Mesodermal cell (in vitro differentiated cells): ENCODE data around the gene ESR1.
"Not testable (repeated sequence)": the region's sequence is repeated elsewhere in the genome, so short reads cannot be mapped to it uniquely, and the experiment has no call there.

Experiments used
- H3K27ac ChIP-seq: 2 replicates; pipeline ENCODE4 v1.7.0; 2013; ENCODE audit warnings: mild to moderate bottlenecking, low read depth, low read length, moderate library complexity; ENCODE audit not compliant: severe bottlenecking
- H3K36me3 ChIP-seq: 2 replicates; pipeline ENCODE4 v1.7.1; 2013; ENCODE audit warnings: mild to moderate bottlenecking, low read length, moderate library complexity; ENCODE audit not compliant: control insufficient read depth, insufficient read depth
- H3K4me1 ChIP-seq: one replicate; pipeline ENCODE4 v1.7.1; 2013; ENCODE audit warnings: mild to moderate bottlenecking, low read length; ENCODE audit not compliant: insufficient read depth, control insufficient read depth, poor library complexity, severe bottlenecking
- H3K4me3 ChIP-seq: 2 replicates; pipeline ENCODE4 v1.7.0; 2013; ENCODE audit warnings: low read length, control low read depth, mild to moderate bottlenecking; ENCODE audit not compliant: insufficient read depth, poor library complexity, severe bottlenecking; ENCODE audit errors: extremely low read depth
- H3K9me3 ChIP-seq: 2 replicates; pipeline ENCODE4 v1.7.1; 2013; ENCODE audit warnings: mild to moderate bottlenecking, low read length, moderate library complexity; ENCODE audit not compliant: control insufficient read depth
- WGBS, 2 experiments: methylation state at CpG; one replicate each; pipeline ENCODE4 v1.1.5; 2013; ENCODE audit warnings: missing lambda C conversion rate in 2 of 2; ENCODE audit not compliant: insufficient coverage in 2 of 2; 5-methylcytosine and 5-hydroxymethylcytosine counted together

ESR1 gene

GRCh38 chr6:151891524-151891923, 84.0 kb downstream of the ESR1 start:
- no peaks in the 10 kb centered on the region for H3K9me3 ChIP-seq
- no peak overlapping the region for H3K27ac ChIP-seq
- 100% methylated on average over 1 of the region's 3 CpGs; no CpG with 5 or more reads in 1 of the 2 experiments for WGBS, 2 experiments
- no peaks in the 10 kb centered on the region for H3K36me3 ChIP-seq
- H3K4me3 ChIP-seq: no peak overlapping the region
- H3K4me1 ChIP-seq: no peaks in the 10 kb centered on the region

GRCh38 chr6:151894426-151894825, 86.9 kb downstream of the ESR1 start:
- H3K9me3 ChIP-seq, H3K36me3 ChIP-seq, H3K27ac ChIP-seq, H3K4me1 ChIP-seq, H3K4me3 ChIP-seq: not testable (repeated sequence)
- WGBS, 2 experiments: 67% methylated on average over 1 of the region's 3 CpGs; no CpG with 5 or more reads in 1 of the 2 experiments

DNA sequence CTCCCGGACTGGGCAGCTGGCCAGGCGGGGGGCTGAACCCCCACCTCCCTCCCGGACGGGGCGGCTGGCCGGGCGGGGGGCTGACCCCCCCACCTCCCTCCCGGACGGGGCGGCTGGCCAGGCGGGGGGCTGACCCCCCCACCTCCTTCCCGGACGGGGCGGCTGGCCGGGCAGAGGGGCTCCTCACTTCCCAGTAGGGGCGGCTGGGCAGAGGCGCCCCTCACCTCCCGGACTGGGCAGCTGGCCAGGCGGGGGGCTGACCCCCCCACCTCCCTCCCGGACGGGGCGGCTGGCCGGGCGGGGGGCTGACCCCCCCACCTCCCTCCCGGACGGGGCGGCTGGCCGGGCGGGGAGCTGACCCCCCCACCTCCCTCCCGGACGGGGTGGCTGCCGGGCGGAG, 91.7 kb downstream of the ESR1 start:
- not testable (repeated sequence) for H3K9me3 ChIP-seq

GRCh38 chr6:151899796-151900195, 92.3 kb downstream of the ESR1 start:
- H3K36me3 ChIP-seq, H3K27ac ChIP-seq, H3K4me1 ChIP-seq, H3K4me3 ChIP-seq, H3K9me3 ChIP-seq: not testable (repeated sequence)
- WGBS, 2 experiments: 79 to 95% methylated on average over 4 to 5 of the region's 15 CpGs

More for the DNA sequence above, 91.7 kb downstream of the ESR1 start:
- not testable (repeated sequence) for H3K27ac ChIP-seq, H3K36me3 ChIP-seq, H3K4me1 ChIP-seq, H3K4me3 ChIP-seq
- WGBS, 2 experiments: no CpG with 5 or more reads among the region's 33 CpGs

DNA sequence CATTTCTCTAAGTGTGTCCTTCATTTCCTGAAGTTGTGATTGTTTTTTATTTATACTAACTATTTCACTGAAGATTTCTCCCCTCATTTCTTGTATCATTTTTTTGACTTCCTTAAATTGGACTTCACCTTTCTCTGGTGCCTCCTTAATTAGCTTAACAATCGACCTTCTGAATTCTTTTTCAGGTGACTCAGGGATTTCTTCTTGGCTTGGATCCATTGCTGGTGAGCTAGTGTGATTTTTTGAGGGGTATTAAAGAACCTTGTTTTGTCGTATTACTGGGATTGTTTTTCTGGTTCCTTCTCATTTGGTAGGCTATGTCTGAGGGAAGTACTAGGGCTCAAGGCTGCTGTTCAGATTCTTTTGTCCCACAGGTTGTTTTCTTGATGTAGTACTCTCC, 92.8 kb downstream of the ESR1 start:
- 100% methylated on average over 1 of the region's 2 CpGs; no CpG with 5 or more reads in 1 of the 2 experiments for WGBS, 2 experiments
- Histone ChIP-seq H3K4me1 (no peaks in the 10 kb centered on the region), H3K9me3 (no peaks in the 10 kb centered on the region), H3K4me3 (no peak overlapping the region), H3K36me3 (no peaks in the 10 kb centered on the region), H3K27ac (no peak overlapping the region)

- H3K36me3 ChIP-seq: no peaks in the 10 kb centered on the region
- WGBS, 2 experiments: 87 to 89% methylated on average over 3 to 4 of the region's 6 CpGs
- no peaks in the 10 kb centered on the region for H3K4me1 ChIP-seq
- H3K27ac ChIP-seq: no peak overlapping the region
- no peaks in the 10 kb centered on the region for H3K9me3 ChIP-seq
- no peak overlapping the region for H3K4me3 ChIP-seq
Observed at GRCh38 chr6:151901009-151901411, 93.5 kb downstream of the ESR1 start.

GRCh38 chr6:151904631-151905030, 97.1 kb downstream of the ESR1 start:
- H3K4me3 ChIP-seq: no peak overlapping the region
- H3K27ac ChIP-seq: no peak overlapping the region
- no peaks in the 10 kb centered on the region for H3K9me3 ChIP-seq
- no peaks in the 10 kb centered on the region for H3K36me3 ChIP-seq
- 100% methylated on average over 1 of the region's 4 CpGs; no CpG with 5 or more reads in 1 of the 2 experiments for WGBS, 2 experiments
- no peaks in the 10 kb centered on the region for H3K4me1 ChIP-seq

DNA sequence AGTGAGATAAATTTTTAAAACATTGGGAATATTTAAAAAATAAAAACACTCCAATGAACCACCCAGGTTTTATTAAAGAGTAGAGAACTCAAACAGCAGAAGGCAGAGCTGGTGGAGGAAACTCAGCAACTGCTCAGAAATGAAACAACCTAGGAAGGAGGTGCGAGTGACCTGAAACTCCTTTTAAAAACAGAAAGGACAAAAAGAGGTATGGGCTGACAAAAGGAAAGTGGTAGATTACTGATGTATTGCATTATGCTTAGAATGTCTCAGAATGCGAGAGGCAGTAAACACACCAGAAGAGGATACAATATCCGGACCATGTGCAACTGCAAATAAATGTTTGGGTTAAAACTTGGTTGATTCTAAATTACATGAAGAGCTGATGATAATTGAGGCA, 97.6 kb downstream of the ESR1 start:
- Histone ChIP-seq H3K36me3 (no peaks in the 10 kb centered on the region), H3K4me3 (no peak overlapping the region), H3K27ac (no peak overlapping the region), H3K4me1 (no peaks in the 10 kb centered on the region), H3K9me3 (no peaks in the 10 kb centered on the region)
- 85 to 89% methylated on average over 2 to 3 of the region's 3 CpGs for WGBS, 2 experiments

DNA sequence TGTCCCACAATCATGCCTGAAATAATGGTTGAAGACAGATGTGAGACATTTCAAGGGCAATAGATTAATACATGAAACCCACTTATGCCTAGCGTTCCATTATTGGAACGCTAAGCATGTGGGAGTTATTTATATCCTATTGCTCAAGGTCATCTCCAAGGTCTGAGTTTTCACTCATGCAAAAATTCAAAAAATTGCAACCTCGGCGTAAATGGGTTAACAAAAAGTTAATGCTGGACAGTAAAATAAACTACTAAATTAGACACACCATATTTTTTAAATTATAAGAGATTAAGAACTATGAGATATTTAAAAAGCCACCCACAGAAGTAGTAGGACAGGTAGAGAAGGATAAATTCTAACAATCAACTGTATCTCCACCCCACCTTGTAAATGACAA, 98.4 kb downstream of the ESR1 start:
- no CpG with 5 or more reads among the region's 4 CpGs for WGBS, 2 experiments
- H3K27ac ChIP-seq: no peak overlapping the region

DNA sequence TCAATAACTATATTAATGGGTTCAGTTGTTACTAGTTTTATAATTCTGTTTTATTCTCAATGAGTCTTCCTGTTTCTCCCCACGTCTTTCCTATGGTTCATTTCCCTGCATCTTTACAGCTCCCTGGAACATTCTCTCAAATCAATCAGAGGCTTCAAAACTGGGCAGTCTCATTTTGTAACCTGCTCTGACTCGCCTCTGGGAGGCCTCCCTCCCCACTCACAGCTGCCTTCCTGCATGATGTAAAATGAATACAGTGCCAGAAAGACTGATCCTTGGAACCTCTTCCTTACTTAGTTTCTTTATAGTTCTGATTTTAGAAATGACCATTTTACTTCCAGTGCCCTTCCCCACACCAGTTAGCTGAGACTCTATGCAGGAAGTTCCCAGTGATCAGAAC, 103.9 kb downstream of the ESR1 start:
- H3K9me3 ChIP-seq: no peaks in the 10 kb centered on the region
- H3K36me3 ChIP-seq: no peaks in the 10 kb centered on the region
- peaks cover 10% of the 10 kb centered on the region for H3K4me1 ChIP-seq
- no peak overlapping the region for H3K27ac ChIP-seq
- WGBS, 2 experiments: 83 to 100% methylated on average over 1 to 2 of the region's 2 CpGs
- no peak overlapping the region for H3K4me3 ChIP-seq

More for the DNA sequence above, 98.4 kb downstream of the ESR1 start:
- Histone ChIP-seq H3K9me3 (no peaks in the 10 kb centered on the region), H3K4me3 (no peak overlapping the region), H3K4me1 (no peaks in the 10 kb centered on the region), H3K36me3 (no peaks in the 10 kb centered on the region)

DNA sequence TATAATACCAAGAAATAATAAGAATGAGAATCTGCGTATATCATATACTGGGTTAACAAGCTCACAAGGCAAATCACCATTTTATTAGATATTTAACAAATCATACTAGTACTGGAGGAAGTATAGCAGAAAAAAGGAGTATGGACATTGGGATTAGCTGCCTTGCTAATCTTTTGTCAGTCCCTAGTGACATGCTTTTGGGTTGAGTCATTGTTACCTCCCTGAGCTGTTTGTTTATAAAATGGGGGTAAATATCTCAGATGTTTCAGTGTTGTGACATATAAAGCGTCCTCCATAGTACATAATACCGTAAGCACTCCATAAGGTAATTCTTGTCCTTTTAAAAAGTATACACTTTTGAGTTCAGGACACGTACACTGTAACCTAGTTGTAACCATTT, 107.0 kb downstream of the ESR1 start:
- no peak overlapping the region for H3K27ac ChIP-seq
- no peaks in the 10 kb centered on the region for H3K36me3 ChIP-seq
- H3K4me3 ChIP-seq: no peak overlapping the region
- H3K4me1 ChIP-seq: peaks cover 10% of the 10 kb centered on the region
- no peaks in the 10 kb centered on the region for H3K9me3 ChIP-seq
- WGBS, 2 experiments: no CpG with 5 or more reads among the region's 4 CpGs
